ENCODE results near the gene UNC93B1.

DNA sequence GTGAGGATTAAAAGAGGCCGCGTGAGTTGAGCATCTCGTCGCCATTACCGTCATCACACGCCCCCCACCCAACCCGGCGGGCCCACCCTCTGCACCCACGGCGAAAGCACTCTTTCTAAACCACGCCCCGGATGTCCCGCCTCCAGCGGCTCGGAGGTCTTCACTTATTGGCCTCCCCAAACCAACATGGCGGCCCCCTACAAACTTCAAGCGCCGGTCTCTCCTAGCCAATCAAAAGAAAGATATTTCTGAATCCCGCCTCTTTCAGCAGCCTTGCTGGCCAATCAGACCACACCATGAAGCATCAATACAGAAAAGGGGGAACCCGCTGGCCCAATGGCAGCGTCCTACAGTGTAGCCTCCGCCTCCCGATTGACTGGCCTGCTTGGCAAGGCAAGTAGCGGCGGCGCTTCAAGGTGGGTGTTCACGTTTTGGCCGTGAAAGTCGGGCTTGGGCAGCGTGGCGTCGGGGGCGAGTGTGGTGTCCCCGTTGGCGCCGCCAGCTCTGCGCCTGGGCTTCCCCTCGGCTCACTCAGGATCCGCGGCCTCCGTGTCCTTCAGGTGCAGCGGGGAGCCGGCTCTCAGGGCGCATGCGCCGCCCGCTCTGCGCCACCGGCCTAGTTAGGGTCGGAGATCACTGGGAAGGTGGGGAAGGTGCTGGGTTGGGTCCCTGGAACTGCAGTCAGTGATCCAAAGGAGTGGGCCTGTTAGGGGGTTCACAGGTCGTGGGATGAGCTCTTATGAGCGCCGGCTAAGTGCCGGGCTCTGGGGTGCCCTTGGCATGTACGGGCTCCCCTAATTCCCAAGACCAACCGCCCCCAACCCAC lies 26.6 kb upstream of the UNC93B1 start, which contains the start of gene NDUFS8:
- TF ChIP-seq ZNF691 (CRISPR knock-in tag; IDR thresholded peaks at IDR 0.05; ENCODE audit: borderline replicate concordance, low read depth) (0 out of 2 replicates have a peak, but pooled peaks have one; percentile 81), THRA (CRISPR knock-in tag; IDR thresholded peaks at IDR 0.05; ENCODE audit: borderline replicate concordance) (no peak), CTCF (CRISPR knock-in tag; IDR thresholded peaks at IDR 0.05) (no peak)
